ENCODE data around the gene FHIT. TPM values are rescaled to one million over a fixed set of nuclear protein-coding genes. Genes with fewer than 3 reads are reported as not detected.

Gene FHIT
- total and polyA plus RNA-seq, 2 experiments from 2014 or later, result 9.7 to 16.2 TPM

DNA sequence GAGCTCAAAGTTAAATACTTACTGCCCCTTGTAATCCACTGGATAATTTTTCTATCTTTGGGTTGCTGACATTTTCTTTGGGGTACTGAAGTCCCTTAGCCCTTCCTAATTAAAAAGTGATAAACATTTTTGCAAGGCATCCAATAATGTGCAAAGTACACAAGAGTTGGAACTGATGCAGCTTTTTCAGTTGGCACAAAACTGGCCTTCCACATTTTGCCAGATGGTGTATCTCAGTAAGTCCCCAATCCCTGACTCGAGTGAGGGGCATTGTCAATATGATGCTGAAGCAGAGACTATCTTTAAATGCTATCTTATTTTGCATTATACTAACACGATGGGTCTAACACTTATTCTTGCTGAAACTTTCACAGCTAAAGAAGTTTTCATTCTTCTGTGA is 27.8 kb downstream of the FHIT start:
- Histone ChIP-seq H4K20me1 (ENCODE audit: insufficient read depth, poor library complexity, severe bottlenecking) (no peaks in the 10 kb centered on the region), H3K4me3 (no peak overlapping the region), H3K9me3 (ENCODE audit: low read depth) (no peaks in the 10 kb centered on the region), H3K9me2 (replicated peaks; ENCODE audit: insufficient read depth) (no peaks in the 10 kb centered on the region), H3K4me1 (ENCODE audit: insufficient read depth) (no peaks in the 10 kb centered on the region), H3K27ac (no peak overlapping the region), H3K36me3 (replicated peaks; ENCODE audit: insufficient read depth, low read depth) (no peaks in the 10 kb centered on the region), H3K79me2 (no peaks in the 10 kb centered on the region), H2AFZ (no peak overlapping the region), H3K4me2 (no peak overlapping the region), H3K27me3 (no peaks in the 10 kb centered on the region)
- DNase-seq (ENCODE audit: low spot score), result no peak
- TF ChIP-seq, protein P1, sequence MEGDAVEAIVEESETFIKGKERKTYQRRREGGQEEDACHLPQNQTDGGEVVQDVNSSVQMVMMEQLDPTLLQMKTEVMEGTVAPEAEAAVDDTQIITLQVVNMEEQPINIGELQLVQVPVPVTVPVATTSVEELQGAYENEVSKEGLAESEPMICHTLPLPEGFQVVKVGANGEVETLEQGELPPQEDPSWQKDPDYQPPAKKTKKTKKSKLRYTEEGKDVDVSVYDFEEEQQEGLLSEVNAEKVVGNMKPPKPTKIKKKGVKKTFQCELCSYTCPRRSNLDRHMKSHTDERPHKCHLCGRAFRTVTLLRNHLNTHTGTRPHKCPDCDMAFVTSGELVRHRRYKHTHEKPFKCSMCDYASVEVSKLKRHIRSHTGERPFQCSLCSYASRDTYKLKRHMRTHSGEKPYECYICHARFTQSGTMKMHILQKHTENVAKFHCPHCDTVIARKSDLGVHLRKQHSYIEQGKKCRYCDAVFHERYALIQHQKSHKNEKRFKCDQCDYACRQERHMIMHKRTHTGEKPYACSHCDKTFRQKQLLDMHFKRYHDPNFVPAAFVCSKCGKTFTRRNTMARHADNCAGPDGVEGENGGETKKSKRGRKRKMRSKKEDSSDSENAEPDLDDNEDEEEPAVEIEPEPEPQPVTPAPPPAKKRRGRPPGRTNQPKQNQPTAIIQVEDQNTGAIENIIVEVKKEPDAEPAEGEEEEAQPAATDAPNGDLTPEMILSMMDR (IDR thresholded peaks at IDR 0.05; ENCODE audit: poor library complexity), result no peak
- TF ChIP-seq EZH2phosphoT487 (IDR thresholded peaks at IDR 0.05; ENCODE audit: low read depth, severe bottlenecking, unreplicated experiment), result no peak
- TF ChIP-seq EZH2 (IDR thresholded peaks at IDR 0.05; ENCODE audit: borderline replicate concordance), result no peak
- 98% methylated on average over 2 of the region's 2 CpGs for WGBS (ENCODE audit: low lambda C conversion rate, missing lambda C conversion rate)

DNA sequence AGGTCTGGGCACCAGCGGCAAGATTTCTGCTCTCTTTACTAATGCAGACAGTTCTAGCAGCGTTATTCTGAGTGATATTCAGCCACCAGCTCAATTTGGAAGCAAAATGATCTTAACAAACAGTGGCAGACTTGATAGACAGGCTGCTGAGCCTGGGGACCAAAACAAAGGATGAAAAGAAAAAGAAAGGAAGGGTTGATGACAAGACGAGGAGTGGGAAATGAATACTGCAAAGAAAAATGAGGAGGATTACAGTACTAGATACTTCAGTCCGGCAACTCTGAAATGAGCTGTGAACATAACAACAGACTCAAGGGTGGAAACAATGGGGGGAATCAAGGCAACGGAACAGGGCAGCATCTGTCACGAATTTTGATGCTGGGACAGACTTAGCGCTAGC is 28.8 kb downstream of the FHIT start:
- Histone ChIP-seq H3K27ac (no peak overlapping the region), H4K20me1 (ENCODE audit: insufficient read depth, poor library complexity, severe bottlenecking) (no peaks in the 10 kb centered on the region), H3K9me3 (ENCODE audit: low read depth) (no peaks in the 10 kb centered on the region), H3K4me3 (no peak overlapping the region), H3K4me1 (ENCODE audit: insufficient read depth) (no peaks in the 10 kb centered on the region), H3K4me2 (no peak overlapping the region), H3K36me3 (replicated peaks; ENCODE audit: insufficient read depth, low read depth) (no peaks in the 10 kb centered on the region), H3K27me3 (no peaks in the 10 kb centered on the region), H3K79me2 (no peaks in the 10 kb centered on the region), H2AFZ (no peak overlapping the region), H3K9me2 (replicated peaks; ENCODE audit: insufficient read depth) (no peaks in the 10 kb centered on the region)
- TF ChIP-seq, protein P1 (IDR thresholded peaks at IDR 0.05; ENCODE audit: poor library complexity), result no peak
- TF ChIP-seq EZH2 (IDR thresholded peaks at IDR 0.05; ENCODE audit: borderline replicate concordance), result no peak
- TF ChIP-seq EZH2phosphoT487 (IDR thresholded peaks at IDR 0.05; ENCODE audit: low read depth, severe bottlenecking, unreplicated experiment), result no peak
- DNase-seq (ENCODE audit: low spot score), result no peak
- WGBS (ENCODE audit: low lambda C conversion rate, missing lambda C conversion rate), result 94% methylated on average over 7 of the region's 7 CpGs

DNA sequence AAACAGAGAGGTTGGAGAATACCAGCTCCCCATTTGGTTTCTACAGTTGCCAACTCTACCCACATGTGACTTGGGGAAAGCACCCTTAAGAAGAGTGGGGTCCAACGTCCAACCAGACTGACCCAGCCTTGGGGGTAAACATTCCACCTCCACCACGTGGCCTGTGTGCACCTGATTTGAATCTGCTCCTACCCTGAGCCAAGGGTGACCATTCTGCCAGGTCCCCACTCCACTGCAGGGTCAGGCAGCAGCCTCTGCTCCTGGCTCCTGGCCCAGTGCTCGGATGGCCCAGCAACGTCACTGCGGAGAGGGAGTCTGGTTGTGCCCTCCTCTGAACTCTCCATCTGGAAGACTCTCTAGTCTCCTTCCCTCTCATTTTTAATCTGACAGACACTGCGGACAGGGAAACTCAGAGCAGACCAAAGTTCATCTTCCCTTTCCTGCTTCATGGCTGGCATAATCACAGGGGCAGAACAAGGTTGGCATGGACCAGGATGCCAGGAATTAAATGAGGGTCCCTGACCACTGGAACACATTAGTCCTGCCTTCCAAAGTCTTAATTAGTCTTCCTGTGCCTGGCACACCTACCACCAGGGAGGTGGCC is 29.4 kb downstream of the FHIT start:
- Histone ChIP-seq H2AFZ (no peak overlapping the region), H3K27me3 (no peaks in the 10 kb centered on the region), H3K9me2 (replicated peaks; ENCODE audit: insufficient read depth) (no peaks in the 10 kb centered on the region), H3K79me2 (no peaks in the 10 kb centered on the region), H3K27ac (no peak overlapping the region), H3K4me3 (no peak overlapping the region), H4K20me1 (ENCODE audit: insufficient read depth, poor library complexity, severe bottlenecking) (no peaks in the 10 kb centered on the region), H3K36me3 (replicated peaks; ENCODE audit: insufficient read depth, low read depth) (no peaks in the 10 kb centered on the region), H3K9me3 (ENCODE audit: low read depth) (no peaks in the 10 kb centered on the region), H3K4me1 (ENCODE audit: insufficient read depth) (no peaks in the 10 kb centered on the region), H3K4me2 (no peak overlapping the region)
- 82% methylated on average over 6 of the region's 6 CpGs for WGBS (ENCODE audit: low lambda C conversion rate, missing lambda C conversion rate)
- no peak for TF ChIP-seq EZH2 (IDR thresholded peaks at IDR 0.05; ENCODE audit: borderline replicate concordance)
- no peak for TF ChIP-seq EZH2phosphoT487 (IDR thresholded peaks at IDR 0.05; ENCODE audit: low read depth, severe bottlenecking, unreplicated experiment)
- TF ChIP-seq, protein P1 (IDR thresholded peaks at IDR 0.05; ENCODE audit: poor library complexity), result no peak
- no peak for DNase-seq (ENCODE audit: low spot score)

Measured in hepatocyte (in vitro differentiated cells).